Fibroblast of lung (primary cell): Measurements from ENCODE around the gene TUBA4B.

Experiments
- CTCF ChIP-seq, 2 donors: IDR thresholded peaks in 1 of 2; conservative IDR thresholded peaks in 1 of 2; 1 replicate in 1 of 2; 2 replicates in 1 of 2; pipeline ENCODE4 v1.5.1; 2011 to 2012; ENCODE audit warnings: low read length in 2 of 2, control low read depth in 1 of 2, inconsistent platforms in 1 of 2, low read depth in 1 of 2, mild to moderate bottlenecking in 1 of 2
- EZH2 ChIP-seq: IDR thresholded peaks from 2 replicates; pipeline ENCODE4 v1.5.1; 2012; ENCODE audit warnings: low read length, control low read depth, mild to moderate bottlenecking; ENCODE audit errors: missing control alignments

GRCh38 chr2:219279151-219279915 lies 26.3 kb downstream of the TUBA4B start, which contains the start of gene DNAJB2:
- TF ChIP-seq CTCF (conservative IDR thresholded peaks at IDR 0.05 in 1 of 2, IDR thresholded peaks at IDR 0.05 in 1 of 2; ENCODE audit: low read depth in 1 of 2, low read length in 2 of 2) = no peak
- no peak for TF ChIP-seq EZH2
